CD4-positive, alpha-beta T cell treated with Interferon alpha-2 for 1 hour (primary cell): ENCODE measurements around the gene G2E3.
"Not testable (repeated sequence)": the region's sequence is repeated elsewhere in the genome, so short reads cannot be mapped to it uniquely, and the experiment has no call there.

Experiments used
- DNase-seq, 2 donors: peaks; one replicate each; pipeline ENCODE4 v3.0.0-alpha.2; 2020 to 2022

Gene G2E3

GRCh38 chr14:30604696-30605095 lies 45.7 kb downstream of the G2E3 start:
- DNase-seq, result not testable (repeated sequence)

GRCh38 chr14:30607156-30607780 lies 48.3 kb downstream of the G2E3 start:
- DNase-seq, result no peak

DNA sequence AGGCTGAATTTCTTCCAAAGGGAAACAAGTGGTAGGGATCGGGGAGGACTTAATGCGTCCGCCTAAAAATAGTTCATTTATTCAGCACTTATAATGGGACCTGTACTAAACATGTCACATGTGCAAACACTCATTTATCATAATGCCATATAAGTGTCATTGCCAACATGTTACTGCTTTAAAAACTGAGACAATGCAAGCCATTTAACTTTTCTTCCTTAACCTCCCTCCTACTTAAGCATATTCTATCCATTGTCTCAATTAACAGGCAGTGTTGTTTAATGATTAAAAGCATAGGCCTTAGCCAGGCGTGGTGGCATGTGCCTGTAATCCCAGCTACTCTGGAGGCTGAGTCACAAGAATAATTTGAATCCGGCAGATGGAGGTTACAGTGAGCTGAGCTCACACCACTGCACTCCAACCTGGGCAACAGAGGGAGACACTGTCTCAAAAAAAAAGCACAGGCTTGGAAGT lies 49.6 kb downstream of the G2E3 start:
- no peak for DNase-seq

- DNase-seq, result peak; percentile 41 to 46
These were observed 51.9 kb downstream of the G2E3 start for GRCh38 chr14:30610787-30611343.

DNA sequence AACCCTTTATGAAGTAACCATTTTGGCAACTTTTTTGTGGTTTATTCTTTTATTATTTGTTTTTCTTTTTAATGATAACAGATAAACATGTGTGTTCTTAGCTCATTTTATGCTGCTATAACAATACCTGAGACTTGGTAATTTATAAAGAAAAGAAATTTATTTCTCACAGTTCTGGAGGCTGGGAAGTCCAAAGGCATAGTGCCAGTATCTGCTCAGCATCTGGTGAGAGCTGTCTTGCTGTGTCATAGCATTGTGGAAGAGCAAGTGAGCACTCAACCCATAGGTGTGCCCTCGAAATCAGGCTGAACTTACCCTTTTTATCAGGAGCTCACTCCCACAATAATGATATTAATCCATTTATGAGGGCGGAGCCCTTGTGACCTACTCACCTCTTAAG lies 55.2 kb downstream of the G2E3 start:
- no peak for DNase-seq

DNA sequence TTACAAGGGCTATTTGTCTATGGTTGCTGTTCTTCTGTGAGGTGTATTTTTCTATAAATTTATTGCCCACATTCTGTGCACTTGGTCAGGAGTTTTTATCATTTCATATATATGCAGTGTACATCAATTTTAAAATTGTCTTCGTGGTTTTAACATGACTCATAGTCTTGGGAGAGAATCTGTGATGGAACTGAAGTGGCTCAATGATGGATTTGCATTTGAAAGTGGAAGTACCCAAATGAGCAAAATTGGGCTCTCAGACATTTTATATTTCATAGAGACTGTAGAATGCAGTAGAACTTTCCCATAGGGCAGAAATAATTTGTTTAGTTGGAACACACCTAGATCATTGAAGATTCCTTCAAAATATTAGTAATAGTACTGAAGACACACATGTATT lies 61.2 kb downstream of the G2E3 start:
- DNase-seq, result no peak

DNA sequence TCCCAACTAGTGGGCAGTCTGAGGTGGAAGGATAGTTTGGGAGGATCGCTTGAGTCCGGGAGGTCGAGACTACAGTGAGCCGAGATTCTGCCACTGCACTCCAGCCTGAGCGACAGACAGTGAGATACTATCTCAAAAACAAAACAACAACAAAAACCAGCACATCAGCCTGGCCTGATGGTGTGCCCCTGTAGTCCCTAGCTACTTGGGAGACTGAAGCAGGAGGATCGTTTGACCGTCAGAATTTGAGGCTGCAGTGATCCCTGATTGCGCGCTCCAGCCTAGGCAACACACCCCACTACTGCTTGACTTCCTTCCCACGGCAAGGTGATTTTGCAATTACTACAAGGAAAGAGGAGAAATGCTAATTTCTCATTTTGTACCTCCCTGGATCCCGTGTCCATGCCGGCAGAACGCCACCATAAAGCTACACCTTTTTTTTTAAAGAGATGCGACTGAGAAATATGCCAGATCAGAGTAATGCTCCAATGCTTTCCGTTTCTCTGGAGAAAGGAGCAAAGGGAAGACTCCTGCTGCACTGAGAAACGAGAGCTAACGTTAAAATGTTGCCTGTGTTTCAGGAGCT lies 62.5 kb downstream of the G2E3 start:
- peak in 1 of 2 donors; percentile 16 for DNase-seq

DNA sequence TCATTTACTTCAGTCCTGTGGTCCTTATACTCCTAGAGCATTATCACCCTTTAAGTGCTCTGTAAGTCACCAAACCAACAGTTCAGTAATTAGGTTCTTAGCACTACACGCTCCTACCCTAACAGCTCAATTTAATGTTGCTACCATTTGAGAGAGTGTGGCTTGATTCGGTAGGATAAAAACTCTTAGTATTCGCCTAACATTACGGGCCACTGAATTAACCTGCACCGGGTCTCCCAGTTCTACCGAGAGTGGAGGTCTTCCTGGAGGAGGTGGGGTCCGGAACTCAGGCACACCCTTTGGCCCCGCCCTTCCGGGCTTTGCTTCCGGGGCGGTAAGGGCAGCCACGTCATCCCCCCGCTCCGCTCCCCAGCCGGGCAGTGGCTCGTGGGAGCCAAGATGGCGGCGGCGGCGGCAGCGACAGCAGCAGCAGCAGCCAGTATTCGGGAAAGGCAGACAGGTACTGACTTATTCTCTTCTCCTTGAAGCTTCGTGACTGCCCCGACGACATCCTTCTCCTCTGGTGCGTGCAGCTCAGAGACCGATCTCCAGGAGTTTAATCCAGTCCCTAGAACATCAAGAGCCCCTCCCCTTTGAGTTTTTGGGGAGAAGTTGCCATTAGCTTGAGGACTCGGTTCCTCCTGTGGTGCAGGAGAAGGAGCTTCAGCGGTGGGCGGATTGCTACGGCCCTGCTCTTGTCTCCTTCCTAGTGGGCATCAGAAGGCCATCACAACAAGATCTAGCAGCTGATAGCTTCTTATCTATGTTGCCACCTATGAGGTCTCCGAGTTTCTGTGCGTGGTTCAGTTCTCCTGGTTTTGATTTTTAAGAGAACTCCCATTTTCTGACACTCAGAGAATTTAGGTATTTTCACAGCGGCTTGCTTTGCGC lies 63.2 kb downstream of the G2E3 start, which contains the start of gene SCFD1:
Gene SCFD1 (plus strand): TSS at position 380 of the 891 bp plus-strand sequence. CDS start 20 bp downstream, at position 400.
- DNase-seq, result peak; percentile 89 to 91

DNA sequence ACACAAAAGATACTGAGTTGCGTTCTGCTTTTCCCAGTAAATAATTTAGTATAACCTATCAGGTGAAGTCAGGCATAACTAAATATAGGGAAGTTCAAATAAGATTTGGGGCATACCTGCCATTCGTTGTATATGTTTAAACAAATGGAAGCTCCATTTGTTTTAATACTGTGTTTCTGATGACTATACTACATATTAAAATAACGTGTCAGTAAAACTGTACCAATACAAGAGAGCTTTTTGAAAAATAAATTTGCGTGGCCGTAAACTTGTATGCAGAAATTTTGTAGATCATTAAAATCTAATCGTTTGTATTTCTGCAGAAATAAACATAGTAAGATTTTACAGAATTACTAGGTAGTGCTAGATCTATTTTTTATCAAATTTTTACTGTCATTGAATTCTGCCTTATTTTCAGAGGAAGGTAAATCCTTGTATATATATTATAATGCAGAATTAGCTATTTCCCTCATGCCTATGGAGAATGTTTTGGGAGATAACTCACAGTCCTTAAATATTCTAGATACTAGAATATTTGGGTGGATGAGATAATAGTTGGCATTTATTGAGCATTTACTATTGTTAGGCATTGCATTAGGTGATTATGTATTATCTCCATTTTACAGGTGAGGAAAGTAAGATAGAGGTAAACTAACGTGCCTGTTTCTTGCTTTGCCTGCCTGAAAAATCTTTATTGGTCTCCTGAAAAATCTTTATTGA lies 64.6 kb downstream of the G2E3 start:
- DNase-seq, result no peak

- no peak for DNase-seq
These were observed 65.1 kb downstream of the G2E3 start for GRCh38 chr14:30624132-30624423.

DNA sequence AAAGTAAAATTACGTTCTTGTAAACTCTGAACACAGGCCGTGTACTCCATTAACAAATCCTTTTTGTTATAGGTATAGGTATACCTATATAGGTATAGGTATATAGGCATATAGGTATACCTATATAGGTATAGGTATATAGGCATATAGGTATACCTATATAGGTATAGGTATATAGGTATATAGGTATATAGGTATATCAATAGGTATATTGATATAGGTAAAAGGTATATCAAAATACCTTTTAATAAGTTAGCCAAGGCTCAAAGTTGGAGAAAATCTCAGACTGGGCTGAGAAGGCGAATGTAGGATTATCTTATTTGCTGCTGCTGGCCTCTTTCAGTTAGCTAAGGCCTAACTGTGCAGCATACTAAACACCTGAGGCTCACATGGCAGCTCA lies 66.6 kb downstream of the G2E3 start:
- DNase-seq, result no peak

- not testable (repeated sequence) for DNase-seq
These were observed 70.5 kb downstream of the G2E3 start for GRCh38 chr14:30629432-30629831.

DNA sequence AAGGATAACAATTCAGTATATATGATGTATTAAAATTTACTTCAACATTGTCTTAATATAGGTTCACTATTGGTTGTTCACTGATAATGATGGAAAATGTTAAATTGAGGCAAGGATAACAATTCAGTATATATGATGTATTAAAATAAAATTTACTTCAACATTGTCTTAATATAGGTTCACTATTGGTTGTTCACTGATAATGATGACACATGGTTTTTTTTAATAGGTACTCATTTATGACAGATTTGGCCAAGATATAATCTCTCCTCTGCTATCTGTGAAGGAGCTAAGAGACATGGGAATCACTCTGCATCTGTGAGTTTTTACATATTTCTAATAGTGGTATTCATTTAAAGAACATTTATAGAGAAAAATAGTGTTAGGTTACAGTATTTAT lies 71.3 kb downstream of the G2E3 start:
- no peak for DNase-seq

- DNase-seq, result no peak
These were observed 73.8 kb downstream of the G2E3 start for GRCh38 chr14:30632730-30633129.

DNA sequence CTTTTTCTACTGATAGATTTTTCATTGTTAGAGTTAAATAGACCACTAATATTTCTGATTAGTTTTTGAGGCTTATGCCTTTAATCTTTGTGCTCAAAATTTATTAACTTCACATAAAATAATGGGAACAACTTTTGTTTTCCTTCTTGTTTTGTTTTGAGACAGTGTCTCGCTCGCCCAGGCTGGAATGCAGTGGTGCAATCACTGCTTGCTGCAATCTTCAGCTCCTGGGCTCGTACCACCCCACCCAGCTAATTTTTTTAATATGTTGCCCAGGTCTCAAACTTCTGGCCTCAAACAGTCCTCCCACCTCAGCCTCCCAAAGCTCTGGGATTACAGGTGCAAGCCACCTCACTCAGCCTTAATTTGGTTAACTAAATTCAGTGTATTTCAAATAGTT lies 80.0 kb downstream of the G2E3 start:
- DNase-seq, result no peak

DNA sequence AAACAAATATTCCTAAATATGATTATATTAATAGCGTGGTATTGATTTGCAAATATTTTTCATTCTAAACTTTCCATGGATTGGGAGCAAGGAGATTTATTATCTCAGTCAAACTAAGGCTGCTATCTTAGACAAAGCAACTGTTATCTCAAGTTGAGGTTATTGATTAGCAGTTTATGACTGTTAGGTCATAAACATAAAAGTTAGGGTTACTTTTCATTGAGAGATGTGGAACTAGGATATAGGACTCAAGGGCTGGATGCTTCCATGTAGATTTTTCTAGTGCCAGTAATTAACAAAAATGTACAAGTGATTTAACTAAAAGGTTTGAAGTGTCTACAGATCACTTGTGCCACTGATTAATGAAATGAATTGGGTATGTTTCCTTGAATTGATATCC lies 82.2 kb downstream of the G2E3 start:
- DNase-seq, result no peak

GRCh38 chr14:30644462-30644861 lies 85.5 kb downstream of the G2E3 start:
- DNase-seq, result not testable (repeated sequence)

DNA sequence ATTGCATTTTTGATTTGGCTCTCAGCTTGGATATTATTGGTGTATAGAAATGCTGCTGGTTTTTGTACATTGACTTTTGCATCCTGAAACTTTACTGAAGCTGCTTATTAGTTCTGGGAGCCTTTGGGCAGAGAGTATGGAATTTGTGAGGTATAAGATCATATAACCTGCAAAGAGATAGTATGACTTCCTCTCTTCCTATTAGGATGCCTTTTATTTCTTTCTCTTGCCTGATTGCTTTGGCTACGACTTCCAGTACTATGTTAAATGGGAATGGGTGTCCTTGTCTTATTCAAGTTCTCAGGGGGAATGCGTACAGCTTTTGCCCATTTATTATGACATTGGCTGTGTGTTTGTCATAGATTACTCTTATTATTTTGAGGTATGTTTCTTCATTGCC lies 86.6 kb downstream of the G2E3 start:
- DNase-seq, result no peak

GRCh38 chr14:30648471-30648870 lies 89.5 kb downstream of the G2E3 start:
- DNase-seq, result no peak

DNA sequence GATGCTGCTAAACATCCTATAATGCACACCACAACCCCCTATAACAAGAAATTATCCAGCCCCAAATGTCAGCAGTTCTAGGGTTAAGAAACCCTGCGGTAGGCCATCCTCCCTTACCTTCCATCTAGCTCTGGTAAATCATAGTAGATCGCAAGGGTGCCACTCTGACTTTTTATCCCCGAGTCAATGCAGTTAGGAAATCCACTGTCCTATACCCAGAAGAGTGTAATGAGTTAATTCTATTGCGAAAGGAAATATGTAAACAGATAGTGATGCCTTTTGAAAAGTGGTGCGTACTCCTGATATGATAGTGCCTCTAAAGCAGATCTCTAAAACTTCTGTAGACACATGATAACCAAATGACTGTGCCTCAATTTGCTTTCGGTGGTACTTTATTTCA lies 93.0 kb downstream of the G2E3 start:
- DNase-seq, result no peak

DNA sequence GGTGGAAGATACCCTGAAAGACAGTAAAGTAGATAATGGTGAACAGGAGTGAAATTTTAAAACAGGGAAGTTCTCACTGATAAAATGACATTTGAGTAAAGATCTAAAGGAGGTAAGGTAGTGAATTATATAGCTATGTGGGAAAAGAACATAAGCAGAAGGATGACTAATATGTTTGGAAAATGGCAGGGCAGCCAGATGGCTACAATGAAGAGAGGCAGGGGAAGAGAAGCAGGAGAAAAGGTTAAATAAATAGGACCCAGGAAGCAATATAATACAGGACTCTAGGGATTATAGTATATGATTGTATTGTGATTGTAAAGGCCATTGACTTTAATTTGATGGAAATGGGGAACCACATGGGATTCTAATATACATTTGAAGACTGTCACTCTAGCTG lies 96.2 kb downstream of the G2E3 start:
- no peak for DNase-seq

DNA sequence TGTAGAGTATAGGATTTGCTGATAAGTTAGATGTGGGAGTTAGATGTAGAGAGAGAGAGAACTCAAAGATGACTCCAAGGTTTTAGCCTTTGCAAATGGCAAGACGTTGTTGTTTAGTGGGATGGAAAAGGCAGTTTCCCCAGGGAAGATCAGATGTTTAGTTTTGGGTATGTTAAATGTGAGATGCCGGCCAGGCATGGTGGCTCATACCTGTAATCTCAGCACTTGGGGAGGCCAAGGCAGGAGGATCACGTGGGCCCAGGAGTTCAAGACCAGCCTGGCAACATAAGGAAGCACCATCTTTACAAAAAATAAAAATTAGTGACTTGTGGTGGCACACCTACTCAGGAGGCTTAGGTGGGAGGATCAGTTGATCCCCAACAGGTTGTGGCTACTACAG lies 96.7 kb downstream of the G2E3 start:
- DNase-seq, result no peak

- DNase-seq, result peak in 1 of 2 donors; percentile 42
These were observed 97.3 kb downstream of the G2E3 start for GRCh38 chr14:30656190-30656632.
